Thyroid gland (tissue), 4 donors: ENCODE data around the gene CCSER1.

ENCODE experiments used
- CTCF ChIP-seq, 6 experiments: fragments of 200-600 bp in 3 of 6; fragments of 450-650 bp in 3 of 6; sonication (generic) in 3 of 6; IDR thresholded peaks; one replicate each; pipeline ENCODE4 v1.5.1; 2016 to 2019; ENCODE audit warnings: antibody characterized with exemption in 6 of 6, mild to moderate bottlenecking in 2 of 6, inconsistent platforms in 1 of 6, moderate library complexity in 1 of 6
- POLR2A ChIP-seq, 2 donors: fragments of 450-650 bp; IDR thresholded peaks; one replicate each; pipeline ENCODE4 v1.6.1; 2017; ENCODE audit warnings: antibody characterized with exemption in 2 of 2, mild to moderate bottlenecking in 2 of 2, moderate library complexity in 1 of 2

- no peak for TF ChIP-seq CTCF (IDR thresholded peaks at IDR 0.05)
- TF ChIP-seq POLR2A (IDR thresholded peaks at IDR 0.05) = no peak
These were observed 904.6 kb downstream of the CCSER1 start for GRCh38 chr4:91031761-91032160.
